Measurements from ENCODE around the gene ZNF281.

ZNF281 gene

DNA sequence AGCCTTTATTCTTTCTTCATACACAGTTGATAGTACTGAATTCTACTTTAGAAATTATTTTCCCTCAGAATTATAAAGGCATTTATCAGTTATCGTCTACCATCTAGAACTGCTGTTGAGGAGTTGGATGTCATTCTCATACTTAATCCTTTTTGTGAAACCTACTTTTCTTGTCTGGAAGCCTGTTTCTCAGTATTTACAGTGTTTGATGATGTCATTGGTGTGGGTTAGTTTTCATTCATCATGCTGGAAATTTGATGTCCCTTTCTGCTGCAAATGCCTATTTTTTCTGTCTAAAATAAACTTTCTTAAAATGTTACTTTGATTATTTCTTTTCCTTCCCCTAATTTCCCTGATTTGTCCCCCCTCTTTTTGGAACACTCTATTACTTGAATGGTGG, 22.8 kb upstream of the ZNF281 start:
- Histone ChIP-seq H3K9me3 (ENCODE audit: control insufficient read depth, insufficient read depth, low read depth, low read length) (no peaks in the 10 kb centered on the region), H3K36me3 (ENCODE audit: control insufficient read depth in 2 of 2, insufficient read depth in 1 of 2, low read length in 2 of 2) (no peaks in the 10 kb centered on the region), H3K4me3 (ENCODE audit: low read depth, low read length) (no peak overlapping the region), H3K27ac (ENCODE audit: extremely low read depth, low read depth, low read length) (no peak overlapping the region), H3K4me1 (ENCODE audit: control insufficient read depth, insufficient read depth, low read length) (no peaks in the 10 kb centered on the region)
- TF ChIP-seq, protein P1, sequence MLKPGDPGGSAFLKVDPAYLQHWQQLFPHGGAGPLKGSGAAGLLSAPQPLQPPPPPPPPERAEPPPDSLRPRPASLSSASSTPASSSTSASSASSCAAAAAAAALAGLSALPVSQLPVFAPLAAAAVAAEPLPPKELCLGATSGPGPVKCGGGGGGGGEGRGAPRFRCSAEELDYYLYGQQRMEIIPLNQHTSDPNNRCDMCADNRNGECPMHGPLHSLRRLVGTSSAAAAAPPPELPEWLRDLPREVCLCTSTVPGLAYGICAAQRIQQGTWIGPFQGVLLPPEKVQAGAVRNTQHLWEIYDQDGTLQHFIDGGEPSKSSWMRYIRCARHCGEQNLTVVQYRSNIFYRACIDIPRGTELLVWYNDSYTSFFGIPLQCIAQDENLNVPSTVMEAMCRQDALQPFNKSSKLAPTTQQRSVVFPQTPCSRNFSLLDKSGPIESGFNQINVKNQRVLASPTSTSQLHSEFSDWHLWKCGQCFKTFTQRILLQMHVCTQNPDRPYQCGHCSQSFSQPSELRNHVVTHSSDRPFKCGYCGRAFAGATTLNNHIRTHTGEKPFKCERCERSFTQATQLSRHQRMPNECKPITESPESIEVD (tag by site-specific recombination; IDR thresholded peaks at IDR 0.05): 0 out of 2 replicates have a peak, but pooled peaks have one; percentile 7
- TF ChIP-seq, protein P2, sequence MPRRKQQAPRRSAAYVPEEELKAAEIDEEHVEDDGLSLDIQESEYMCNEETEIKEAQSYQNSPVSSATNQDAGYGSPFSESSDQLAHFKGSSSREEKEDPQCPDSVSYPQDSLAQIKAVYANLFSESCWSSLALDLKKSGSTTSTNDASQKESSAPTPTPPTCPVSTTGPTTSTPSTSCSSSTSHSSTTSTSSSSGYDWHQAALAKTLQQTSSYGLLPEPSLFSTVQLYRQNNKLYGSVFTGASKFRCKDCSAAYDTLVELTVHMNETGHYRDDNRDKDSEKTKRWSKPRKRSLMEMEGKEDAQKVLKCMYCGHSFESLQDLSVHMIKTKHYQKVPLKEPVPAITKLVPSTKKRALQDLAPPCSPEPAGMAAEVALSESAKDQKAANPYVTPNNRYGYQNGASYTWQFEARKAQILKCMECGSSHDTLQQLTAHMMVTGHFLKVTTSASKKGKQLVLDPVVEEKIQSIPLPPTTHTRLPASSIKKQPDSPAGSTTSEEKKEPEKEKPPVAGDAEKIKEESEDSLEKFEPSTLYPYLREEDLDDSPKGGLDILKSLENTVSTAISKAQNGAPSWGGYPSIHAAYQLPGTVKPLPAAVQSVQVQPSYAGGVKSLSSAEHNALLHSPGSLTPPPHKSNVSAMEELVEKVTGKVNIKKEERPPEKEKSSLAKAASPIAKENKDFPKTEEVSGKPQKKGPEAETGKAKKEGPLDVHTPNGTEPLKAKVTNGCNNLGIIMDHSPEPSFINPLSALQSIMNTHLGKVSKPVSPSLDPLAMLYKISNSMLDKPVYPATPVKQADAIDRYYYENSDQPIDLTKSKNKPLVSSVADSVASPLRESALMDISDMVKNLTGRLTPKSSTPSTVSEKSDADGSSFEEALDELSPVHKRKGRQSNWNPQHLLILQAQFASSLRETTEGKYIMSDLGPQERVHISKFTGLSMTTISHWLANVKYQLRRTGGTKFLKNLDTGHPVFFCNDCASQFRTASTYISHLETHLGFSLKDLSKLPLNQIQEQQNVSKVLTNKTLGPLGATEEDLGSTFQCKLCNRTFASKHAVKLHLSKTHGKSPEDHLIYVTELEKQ (tag by site-specific recombination; IDR thresholded peaks at IDR 0.05; ENCODE audit: borderline replicate concordance): no peak
- TF ChIP-seq GLI2 (tag by site-specific recombination; IDR thresholded peaks at IDR 0.05; ENCODE audit: borderline replicate concordance, low read depth) (no peak), ZNF335 (tag by site-specific recombination; conservative IDR thresholded peaks at IDR 0.05) (0 out of 2 replicates have a peak, but pooled peaks have one; percentile 13)
- TF ChIP-seq, protein P3, sequence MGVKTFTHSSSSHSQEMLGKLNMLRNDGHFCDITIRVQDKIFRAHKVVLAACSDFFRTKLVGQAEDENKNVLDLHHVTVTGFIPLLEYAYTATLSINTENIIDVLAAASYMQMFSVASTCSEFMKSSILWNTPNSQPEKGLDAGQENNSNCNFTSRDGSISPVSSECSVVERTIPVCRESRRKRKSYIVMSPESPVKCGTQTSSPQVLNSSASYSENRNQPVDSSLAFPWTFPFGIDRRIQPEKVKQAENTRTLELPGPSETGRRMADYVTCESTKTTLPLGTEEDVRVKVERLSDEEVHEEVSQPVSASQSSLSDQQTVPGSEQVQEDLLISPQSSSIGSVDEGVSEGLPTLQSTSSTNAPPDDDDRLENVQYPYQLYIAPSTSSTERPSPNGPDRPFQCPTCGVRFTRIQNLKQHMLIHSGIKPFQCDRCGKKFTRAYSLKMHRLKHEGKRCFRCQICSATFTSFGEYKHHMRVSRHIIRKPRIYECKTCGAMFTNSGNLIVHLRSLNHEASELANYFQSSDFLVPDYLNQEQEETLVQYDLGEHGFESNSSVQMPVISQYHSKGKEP (tag by site-specific recombination; IDR thresholded peaks at IDR 0.05): no peak
- TF ChIP-seq, protein P4, sequence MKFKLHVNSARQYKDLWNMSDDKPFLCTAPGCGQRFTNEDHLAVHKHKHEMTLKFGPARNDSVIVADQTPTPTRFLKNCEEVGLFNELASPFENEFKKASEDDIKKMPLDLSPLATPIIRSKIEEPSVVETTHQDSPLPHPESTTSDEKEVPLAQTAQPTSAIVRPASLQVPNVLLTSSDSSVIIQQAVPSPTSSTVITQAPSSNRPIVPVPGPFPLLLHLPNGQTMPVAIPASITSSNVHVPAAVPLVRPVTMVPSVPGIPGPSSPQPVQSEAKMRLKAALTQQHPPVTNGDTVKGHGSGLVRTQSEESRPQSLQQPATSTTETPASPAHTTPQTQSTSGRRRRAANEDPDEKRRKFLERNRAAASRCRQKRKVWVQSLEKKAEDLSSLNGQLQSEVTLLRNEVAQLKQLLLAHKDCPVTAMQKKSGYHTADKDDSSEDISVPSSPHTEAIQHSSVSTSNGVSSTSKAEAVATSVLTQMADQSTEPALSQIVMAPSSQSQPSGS (tag by site-specific recombination; IDR thresholded peaks at IDR 0.05; ENCODE audit: low read depth): peak; percentile 69
- POLR2A ChIA-PET: interaction anchor here (0.5 kb wide), 1 partner anchor 93 kb away, joined by 3 read pairs; no protein-coding TSS in a partner anchor
- CTCF ChIA-PET: no interaction called here

DNA sequence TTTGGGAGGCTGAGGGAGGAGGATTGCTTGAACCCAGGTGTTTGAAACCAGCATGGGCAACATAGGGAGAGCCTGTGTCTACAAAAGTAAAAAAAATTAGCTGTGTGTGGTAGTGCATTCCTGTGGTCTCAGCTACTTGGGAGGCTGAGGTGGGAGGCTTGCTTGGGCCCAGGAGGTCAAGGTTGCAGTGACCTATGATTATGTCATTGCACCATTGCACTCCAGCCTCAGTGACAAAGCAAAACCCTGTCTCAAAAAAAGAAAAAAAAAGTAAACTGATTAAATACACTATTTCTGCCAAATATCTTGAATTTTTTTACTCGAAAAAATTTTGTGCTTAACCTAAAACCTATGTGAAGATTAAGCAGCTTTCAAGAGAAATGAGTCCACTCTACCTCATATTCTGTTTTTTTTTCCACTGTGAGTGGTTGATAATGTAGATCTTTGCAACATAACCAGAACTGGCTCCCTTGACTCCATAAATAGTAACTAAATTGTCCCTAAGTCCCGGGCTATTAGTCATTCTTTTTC, 19.4 kb upstream of the ZNF281 start:
- ChIA-PET CTCF (no interaction called here), POLR2A (no interaction called here)
- peak; percentile 30; the same call in 1 of the 2 replicates for TF ChIP-seq OSR2 (tag by site-specific recombination; IDR thresholded peaks at IDR 0.05)
- no peak for TF ChIP-seq MYNN (tag by site-specific recombination; IDR thresholded peaks at IDR 0.05; ENCODE audit: borderline replicate concordance)
- peak; percentile 31; the same call in 1 of the 2 replicates for TF ChIP-seq ZFHX2 (tag by site-specific recombination; conservative IDR thresholded peaks at IDR 0.05)
- peak; percentile 94 for TF ChIP-seq GLIS1 (tag by site-specific recombination; IDR thresholded peaks at IDR 0.05)
- TF ChIP-seq WT1 (tag by site-specific recombination; IDR thresholded peaks at IDR 0.05): peak; percentile 92
- H3K9me3 ChIP-seq (ENCODE audit: control insufficient read depth, insufficient read depth, low read depth, low read length): no peaks in the 10 kb centered on the region
- no peak overlapping the region for H3K4me3 ChIP-seq (ENCODE audit: low read depth, low read length)
- no peaks in the 10 kb centered on the region for H3K4me1 ChIP-seq (ENCODE audit: control insufficient read depth, insufficient read depth, low read length)
- no peak overlapping the region for H3K27ac ChIP-seq (ENCODE audit: extremely low read depth, low read depth, low read length)
- H3K36me3 ChIP-seq (ENCODE audit: control insufficient read depth in 2 of 2, insufficient read depth in 1 of 2, low read length in 2 of 2): no peaks in the 10 kb centered on the region
